GM23248 (cell line): Measurements from ENCODE around the gene PEX6.

Experiments
- EZH2 ChIP-seq: fragments of 200-600 bp; sonication (generic); IDR thresholded peaks from 2 replicates; pipeline ENCODE4 v1.6.1; 2018; ENCODE audit warnings: antibody characterized with exemption, mild to moderate bottlenecking; ENCODE audit not compliant: insufficient read depth, poor library complexity, severe bottlenecking
- EZH2phosphoT487 ChIP-seq: fragments of 200-600 bp; sonication (generic); IDR thresholded peaks from 2 replicates; pipeline ENCODE4 v1.6.1; 2018; ENCODE audit warnings: antibody characterized with exemption, moderate library complexity, mild to moderate bottlenecking, low read depth; ENCODE audit not compliant: insufficient read depth

- TF ChIP-seq EZH2 (no peak), EZH2phosphoT487 (no peak)
These were observed 36.5 kb downstream of the PEX6 start for GRCh38 chr6:42942444-42942843.
